Left forelimb (tissue), 1 donor: ENCODE data around the gene EGLN2.
A peak's percentile ranks its signal among the peaks of the same experiment; 100 is the strongest.
"Not testable (repeated sequence)": the region's sequence is repeated elsewhere in the genome, so short reads cannot be mapped to it uniquely, and the experiment has no call there.

Experiments used
- DNase-seq: peaks from one replicate; pipeline ENCODE4 v3.0.0-alpha.2; 2018; ENCODE audit warnings: low spot score

Gene EGLN2

DNA sequence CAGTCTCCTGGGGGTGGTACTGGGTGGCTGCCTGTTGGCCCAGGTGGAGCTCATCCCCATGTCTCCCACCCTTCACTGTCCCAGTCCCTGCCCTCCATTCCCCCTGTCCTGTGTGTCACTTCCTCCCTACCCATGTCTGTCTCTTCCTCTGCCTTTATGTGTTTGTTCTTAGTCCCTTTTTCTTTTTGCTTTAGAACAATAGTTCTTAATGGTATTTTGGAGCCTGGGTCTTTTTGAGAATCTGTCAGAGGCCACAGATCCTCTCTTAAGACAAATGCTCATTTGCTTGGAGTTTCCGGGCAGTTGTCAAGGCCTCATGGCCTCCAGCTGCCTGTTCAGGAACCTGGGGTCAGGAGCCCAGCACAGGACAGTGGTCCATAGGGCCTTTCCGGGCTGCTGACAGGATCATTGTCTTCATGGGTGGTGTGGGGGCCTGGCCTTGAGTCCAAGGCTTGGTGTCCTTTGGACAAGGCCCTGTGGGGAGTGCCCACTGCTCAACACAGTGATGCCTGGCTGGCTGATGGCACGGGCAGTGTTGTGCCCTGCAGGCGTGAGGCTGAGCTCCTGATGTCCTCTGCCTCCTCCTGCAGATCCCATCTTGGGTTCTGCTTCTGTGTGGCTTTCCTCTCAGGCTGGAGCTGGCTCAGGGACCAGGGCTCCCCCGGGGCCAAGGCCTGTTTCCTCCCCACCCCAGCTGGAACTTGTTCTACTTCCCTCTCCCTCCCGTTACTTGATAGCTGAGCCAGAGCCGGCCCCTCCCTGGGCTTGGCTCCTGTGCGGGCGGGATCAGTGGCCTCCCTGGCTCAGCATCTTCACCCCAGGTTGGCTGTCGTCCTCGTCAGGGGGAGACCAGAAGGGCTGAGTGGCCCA is 3.5 kb downstream of the EGLN2 start:
- no peak for DNase-seq

DNA sequence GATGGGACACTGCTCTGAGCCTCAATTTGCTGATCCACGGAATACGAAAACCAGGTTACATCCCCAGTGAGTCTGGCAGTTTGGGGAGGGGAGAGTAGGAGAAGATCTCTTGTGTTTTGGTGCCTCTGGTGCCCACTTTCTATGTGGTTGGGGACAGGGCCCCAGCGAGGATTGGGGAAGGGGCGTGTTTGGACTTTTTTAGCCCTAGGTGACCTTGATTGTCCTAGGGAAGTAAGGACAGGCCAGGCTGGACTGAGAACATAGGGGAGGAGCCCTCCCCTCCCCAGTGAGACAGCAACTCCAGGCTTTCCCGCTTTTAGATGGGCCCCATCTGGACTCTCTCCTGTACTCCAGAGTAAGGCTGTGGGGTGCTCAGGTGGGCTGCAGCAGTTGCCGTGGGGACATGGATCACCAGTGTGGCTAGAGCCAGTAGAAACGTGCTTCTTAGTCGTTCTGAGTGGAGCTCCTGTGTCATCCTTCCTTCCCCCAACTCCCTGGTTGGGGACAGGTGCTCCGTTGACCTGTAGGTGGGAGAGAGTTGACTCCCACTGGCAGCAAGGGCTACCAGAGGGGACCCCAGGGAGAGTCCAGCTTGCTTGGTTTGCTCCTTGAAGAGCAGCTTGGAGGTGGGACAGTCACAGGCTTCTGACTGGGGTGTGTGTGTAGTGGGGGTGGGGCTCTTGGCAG is 4.3 kb downstream of the EGLN2 start:
- DNase-seq: no peak

DNA sequence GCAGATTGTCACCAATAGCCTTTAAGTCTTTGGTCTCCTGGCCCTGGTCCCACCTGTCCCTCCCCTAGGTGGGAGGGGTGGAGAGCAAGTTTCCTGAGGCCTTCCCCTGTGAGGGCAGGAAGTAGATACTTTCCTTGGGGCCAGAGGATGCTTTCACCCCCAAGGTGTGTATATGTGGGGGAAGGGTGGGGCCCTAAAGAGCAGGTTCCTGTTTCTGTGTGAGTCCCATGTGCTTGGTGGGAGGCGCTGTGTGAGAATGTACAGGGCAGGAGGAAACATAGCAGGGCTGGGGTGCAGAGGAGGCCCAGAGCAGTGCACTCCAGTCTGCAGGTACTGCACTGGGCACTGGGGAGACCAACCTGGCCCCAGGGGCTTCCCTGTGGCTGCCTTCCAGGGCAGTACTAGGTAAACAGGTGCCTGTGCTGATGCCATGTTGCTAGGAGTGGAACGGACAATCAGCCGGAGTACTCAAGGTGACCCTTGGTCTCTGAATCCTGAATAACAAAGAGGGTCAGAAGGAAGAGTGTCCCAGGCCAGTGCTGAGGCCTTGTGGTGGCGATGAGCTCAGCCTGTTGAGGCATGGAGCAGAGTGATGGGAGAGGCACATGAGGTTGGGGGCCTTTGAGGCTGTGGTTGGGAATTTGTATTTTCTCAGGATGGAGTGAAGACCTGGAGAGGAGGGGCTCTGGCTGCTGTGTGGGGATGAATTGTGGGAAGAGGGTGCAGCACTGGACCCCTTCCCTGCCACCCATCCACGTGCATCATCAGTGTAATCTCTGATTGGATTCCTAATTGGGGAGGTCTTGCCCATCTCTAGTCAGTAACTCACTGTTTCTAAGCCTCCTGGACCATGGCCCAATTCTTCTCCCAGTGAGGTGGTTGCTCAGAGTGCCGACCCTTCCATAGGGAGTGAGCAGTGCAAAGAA is 5.1 kb downstream of the EGLN2 start:
- no peak for DNase-seq

DNA sequence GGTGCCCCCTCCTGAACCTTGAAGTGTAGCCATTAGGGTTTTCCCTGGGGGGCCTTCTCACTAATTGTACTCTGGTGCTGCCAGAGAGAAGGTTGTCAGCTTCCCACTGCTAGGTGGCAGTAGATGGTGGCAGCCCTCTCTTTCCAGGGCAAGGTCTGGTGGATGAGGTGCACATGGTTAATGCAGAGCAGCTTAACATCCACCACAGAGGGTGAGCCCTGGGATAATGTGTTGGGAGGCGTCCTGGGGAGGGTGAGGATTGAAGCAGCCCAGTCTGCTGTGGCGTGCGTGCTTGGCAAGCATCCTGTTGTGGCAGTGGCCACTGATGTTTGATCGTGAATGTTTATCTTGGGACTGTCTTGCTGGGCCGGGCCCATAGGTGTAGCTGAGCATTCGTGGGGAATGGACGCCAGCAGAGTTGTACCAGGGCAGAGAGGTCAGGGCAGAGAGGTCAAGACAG is 5.8 kb downstream of the EGLN2 start:
- DNase-seq: no peak

DNA sequence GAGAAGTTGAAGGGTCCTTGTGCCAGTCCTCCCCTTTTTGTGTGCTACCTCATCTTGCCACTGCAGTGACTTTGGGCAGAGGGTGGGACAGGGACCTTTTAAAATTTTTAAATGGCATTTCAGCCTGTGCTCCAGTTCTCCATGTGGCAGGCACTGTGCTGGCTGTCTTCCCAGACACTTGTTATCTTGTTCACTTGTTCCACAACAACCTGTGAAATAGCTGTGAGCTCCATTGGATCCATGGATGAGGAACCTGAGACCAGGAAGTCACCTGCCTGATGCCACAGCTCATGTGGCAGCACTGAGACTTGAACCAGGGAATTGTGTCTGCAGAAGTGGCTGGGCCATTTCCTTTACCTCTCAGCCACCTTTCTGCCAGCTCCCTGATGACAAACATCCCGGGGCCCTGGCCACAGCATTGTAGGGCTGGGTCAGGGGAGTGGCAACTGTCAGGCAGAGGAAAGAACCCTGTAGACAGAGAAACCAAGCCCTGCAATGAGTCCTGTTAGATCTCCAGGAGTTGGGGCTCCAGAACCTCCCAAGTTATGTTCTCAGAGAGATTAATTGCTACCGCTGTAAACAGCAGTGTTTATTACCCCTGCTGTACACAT is 6.4 kb downstream of the EGLN2 start:
- DNase-seq: no peak

DNA sequence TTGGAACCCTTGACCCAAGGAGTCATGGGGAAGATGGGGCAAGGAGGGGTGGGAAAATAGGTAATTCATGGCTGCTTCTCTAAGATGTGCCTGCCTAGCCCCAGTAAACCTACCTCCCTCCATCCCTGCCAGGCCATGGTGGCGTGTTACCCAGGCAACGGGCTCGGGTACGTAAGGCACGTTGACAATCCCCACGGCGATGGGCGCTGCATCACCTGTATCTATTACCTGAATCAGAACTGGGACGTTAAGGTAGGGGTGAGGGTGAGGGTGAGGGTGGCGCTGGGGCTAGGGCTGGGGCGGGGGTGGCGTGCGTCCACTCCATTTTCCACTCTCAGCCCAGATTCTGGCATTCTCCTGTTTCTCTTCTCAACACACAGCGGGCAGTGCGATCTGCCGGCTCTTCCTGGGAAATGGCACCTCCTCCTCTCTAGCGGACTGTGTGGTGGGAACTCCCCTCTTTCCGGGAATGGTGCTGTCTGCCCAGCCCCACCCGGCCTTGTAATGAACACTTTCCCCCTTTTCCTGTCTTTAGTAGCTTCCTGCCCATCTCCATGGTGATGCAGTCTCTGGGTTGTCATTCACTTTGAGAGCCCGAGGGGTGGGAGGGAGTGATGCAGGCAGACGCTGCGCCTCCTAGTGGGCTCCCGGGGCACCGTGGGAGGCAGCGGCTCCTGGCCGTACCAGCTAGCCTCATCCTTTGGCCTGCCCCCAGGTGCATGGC is 7.6 kb downstream of the EGLN2 start:
- DNase-seq: peak; percentile 85

DNA sequence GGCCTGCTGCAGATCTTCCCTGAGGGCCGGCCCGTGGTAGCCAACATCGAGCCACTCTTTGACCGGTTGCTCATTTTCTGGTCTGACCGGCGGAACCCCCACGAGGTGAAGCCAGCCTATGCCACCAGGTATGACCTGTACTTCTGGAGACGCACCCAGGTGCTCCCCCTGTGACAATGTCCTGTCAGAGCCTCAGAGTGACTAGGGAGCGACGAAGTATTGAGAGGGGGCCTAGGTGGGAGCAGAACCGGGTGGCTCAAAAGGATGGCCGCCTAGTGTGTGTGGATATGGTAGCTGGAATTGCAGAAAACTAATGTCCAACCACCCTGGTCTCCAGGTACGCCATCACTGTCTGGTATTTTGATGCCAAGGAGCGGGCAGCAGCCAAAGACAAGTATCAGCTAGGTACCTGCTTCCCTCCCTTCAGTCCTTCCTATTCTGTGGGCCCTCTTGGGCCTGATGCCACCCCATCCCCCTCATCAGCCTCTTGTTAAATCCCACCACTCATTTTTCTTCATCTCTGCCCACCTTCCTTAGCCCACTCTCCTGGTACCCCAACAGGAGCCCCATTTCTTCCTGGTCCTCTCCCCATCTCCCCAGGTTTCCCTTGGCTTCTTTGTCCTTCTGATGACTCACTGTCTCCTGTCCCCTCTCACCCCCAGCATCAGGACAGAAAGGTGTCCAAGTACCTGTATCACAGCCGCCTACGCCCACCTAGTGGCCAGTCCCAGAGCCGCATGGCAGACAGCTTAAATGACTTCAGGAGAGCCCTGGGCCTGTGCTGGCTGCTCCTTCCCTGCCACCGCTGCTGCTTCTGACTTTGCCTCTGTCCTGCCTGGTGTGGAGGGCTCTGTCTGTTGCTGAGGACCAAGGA is 8.4 kb downstream of the EGLN2 start:
- DNase-seq: no peak

DNA sequence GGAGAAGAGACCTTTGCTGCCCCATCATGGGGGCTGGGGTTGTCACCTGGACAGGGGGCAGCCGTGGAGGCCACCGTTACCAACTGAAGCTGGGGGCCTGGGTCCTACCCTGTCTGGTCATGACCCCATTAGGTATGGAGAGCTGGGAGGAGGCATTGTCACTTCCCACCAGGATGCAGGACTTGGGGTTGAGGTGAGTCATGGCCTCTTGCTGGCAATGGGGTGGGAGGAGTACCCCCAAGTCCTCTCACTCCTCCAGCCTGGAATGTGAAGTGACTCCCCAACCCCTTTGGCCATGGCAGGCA is 9.0 kb downstream of the EGLN2 start:
- no peak for DNase-seq

DNA sequence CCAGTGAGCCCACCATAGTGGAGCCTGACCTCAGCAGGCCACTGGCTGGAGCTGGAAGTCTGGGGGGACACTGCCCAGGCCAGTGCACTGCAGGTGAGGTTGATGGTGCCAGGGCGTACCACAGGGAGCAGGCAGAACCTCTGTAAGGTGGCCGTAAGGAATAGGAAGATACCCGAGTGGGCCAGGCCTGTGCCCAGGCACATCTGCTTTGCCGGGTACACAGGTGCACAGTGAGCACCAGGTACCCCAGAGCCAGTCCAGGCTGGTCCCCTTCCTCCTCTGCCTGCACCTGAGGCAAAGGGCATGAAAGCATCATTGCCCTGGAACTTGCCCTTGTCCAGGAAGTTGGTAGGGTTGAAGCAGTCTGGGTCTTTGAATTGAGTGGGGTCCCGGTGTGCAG is 9.5 kb downstream of the EGLN2 start:
- DNase-seq: no peak

DNA sequence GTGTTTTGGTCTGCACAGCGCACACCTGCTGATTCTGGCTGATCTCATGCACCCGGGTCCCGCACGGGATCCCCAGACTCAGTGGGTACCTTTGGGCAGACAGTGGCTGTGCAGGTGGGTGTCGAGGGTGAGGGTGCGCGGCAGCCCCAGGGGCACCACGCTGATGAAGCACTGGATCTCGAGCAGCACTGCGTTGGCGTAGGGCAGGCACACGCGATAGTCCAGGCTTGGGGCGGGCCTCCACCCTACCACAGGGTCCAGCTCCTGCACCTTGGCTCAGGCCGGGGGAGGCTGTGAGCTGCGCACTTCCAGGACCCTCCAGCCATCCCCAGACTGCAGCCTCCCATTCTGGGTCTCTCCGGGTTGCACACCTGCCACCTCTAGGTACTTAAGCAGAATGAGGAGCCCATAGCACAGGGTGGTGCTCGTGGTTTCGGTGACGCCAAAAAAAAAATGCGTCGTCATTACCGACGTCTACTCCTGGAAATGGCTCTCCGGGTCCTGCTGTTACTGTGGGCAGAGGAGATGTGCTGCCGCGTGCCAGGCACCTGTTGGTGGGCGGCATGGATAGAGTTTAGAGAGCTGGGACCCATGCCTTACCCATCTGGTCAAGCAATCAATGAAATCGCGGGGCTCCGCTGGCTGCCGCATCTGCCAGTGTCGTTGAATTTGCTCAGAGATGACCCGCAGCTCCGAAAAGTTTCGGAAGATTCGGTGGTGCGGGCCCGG is 10.5 kb downstream of the EGLN2 start:
- DNase-seq: no peak

DNA sequence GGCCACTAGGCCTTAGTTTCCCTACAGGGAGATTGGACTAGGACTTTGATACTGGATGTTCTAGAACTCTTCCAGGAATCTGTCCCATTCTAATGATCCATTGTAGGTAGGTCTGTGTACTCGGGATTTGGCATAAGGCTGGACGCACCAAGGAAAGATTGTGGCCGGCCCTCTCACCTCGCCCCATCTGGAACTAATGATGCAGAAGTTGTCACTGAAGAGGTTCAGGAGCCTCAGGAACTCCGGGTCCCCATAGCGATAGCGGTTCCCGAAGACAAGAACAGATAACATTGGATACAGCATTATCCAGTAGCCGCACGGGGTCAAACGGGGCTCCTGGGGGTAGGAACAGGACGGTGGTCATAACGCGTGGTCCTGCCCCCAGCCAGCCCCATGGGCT is 11.2 kb downstream of the EGLN2 start:
- DNase-seq: no peak

DNA sequence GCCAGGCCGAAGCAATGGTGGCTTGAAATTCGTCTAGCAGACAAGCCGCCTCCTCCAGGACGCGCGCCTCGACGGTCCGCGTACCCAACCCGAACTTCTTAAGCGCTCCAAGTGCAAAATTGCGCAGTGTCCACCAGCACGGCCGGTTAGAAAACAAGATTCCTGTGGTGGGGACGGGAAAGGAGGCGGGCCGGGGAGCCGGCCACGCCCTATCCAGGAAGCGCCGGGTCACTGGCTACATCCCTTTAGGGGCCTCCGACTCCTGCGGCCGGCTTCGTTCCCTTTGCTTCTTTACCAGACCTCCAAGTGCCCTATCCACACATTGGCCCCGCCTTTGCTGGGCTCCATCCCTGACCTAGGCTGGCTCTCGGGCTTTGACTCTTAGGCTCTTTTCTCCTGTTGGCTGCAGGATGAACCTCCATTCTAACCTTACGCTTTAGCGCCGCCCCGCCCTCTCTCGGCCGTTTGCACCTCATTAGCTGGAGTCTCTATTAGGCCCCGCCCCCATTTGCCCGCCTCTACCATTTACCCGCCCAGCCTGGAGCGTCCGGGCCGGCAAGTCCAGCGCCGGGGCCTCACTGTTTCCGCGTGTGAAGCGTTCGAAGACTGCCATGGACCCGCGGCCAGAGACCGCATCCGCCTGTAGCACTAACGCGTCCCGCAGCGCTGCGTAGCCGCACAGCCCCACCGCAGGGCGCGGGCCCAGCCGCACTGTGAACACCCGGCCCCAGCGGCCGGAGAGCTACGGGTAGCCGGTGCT is 11.8 kb downstream of the EGLN2 start:
- peak; percentile 87 for DNase-seq

DNA sequence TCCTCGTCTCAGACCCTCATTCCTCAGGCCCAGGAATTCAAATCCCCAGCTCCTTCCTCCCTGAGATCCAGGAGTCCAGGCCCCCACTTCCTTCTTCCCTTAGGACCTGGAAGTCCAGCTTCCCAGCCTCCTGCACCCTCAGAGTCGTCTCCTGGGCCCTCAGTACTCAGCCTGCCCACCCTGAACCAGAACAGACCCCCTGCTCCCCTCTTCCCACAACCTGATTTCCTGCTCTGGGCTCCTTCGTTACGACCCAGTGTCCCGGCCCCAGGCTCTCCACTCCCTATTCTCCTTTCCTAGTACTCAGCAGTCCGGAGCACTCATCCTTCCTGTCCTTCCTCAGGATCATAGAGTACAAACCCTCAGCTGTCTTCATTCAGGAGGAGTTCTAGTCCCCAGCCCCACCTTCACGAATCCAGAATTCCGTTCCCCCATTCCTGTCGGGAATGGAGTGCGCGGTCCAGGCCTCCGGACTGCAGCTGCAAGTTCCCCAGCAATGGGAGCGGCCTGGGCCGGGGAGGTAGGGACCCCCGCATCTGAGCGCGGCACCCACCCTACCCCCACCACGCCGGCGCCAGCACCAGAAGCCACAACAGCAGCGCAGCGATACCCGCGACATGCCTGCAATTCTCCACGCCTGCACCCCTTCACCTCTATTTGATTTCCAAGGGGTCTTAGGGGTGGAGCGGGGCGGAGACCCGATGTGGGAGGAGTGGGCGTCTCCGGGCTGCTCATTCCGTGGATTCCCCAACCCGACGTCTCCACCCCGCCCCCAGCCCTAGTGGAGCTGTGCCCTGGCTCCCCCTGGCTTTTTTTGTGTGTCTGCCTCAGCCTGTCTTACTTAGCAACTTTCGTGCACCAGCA is 12.7 kb downstream of the EGLN2 start:
- DNase-seq: no peak

DNA sequence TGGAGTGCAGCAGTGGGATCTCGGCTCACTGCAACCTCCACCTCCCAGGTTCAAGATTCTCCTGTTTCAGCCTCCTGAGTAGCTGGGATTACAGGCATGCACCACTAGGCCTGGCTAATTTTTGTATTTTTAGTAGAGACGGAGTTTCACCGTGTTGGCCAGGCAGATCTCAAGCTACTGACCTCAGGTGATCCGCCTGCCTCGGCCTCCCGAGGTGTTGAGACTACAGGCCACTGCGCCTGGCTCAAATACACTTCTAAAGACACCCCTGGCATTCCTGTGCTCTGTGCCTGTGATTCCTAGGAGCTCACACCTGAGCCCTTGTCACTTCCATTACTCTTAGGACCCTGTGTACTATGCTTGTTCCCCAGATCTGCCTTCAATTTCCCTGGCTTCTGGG is 13.6 kb downstream of the EGLN2 start:
- not testable (repeated sequence) for DNase-seq

DNA sequence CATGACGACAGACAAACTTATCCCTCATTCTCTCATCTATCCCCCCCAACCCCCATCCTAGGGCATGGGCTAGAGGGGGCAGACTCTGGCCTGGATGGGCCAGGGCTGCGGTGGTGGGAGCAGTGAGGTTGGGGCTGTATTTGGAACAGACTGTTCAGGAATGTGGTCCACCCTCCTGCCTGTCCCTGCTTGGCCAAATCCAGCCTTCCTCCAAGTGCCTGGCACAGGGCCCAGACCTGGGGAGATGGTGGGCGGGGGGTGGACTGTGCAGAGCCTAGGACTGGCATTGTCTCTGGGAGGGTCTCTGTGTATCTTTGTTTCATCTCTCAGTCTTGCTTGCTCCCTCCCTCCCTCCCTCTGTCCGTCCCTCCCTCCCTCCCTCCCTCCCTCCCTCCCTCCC is 14.2 kb downstream of the EGLN2 start:
- DNase-seq: no peak

DNA sequence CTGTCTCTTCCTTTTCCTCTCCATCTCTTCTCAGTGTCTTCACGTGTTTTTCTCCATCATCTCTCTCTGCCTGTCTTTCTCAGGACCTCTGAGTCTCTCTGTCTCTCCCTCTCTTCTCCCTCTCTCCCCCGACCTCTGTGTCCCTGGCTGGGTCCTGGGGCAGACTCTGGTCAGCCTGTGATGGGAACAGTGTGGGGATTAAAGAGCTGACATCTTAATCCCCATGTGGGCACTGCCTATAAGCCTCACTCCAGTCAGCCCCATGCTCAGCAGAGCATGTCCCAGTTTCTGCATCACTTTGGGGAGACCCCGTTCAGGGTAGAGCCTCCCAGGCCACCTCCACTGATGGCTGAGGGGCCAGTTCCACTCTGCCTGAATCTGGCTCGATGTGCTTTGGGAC is 16.2 kb downstream of the EGLN2 start:
- DNase-seq: no peak

DNA sequence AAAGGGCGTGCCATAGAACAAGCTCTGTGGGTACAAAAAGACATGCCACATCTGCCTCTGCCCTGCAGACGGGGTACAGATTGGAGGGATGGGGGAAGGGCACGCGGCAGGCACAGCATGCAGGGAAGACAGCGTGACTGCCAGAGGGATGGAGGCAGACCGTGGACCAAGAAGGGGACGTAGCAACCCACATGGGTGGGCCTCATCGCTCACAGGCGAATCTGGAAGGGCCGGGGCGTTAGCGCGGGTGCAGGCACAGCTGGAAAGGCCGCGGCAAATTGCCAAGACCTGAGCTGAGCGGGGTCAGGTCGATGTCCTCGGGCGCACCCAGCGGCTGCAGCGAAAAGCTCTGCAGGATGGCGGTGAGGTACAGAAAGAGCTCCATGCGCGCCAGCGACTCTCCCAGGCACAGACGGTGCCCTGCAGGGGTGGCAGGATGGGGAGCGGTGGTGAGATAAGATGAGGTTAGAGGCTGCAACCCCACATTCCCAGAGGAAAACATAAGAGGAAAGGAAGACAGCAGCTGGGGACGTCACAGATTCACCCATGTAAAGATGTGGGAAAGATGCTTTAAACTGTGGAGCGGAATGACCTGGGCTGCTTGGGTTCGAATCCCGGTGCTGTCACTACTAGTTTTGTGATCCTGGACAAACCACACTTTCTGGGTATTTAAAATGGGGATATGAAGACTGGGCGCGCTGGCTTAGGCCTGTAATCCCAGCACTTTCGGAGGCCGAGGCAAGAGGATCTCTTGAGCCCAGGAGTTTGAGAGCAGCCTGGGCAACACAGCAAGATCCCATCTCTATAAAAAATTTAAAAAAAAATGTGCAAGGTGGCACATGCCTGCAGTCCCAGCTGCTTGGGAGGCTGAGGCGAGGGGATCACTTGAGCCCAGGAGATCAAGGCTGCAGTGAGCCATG is 19.7 kb downstream of the EGLN2 start:
- peak; percentile 68 for DNase-seq
